Osteoblast (primary cell): ENCODE data around the gene CHKA. TPM values are rescaled to one million over a fixed set of nuclear protein-coding genes. Genes with fewer than 3 reads are reported as not detected.

Source experiments
- DNase-seq: peaks from one replicate; pipeline ENCODE4 v3.0.0; 2011; ENCODE audit warnings: low spot score, mixed read lengths; ENCODE audit not compliant: insufficient read length; ENCODE audit errors: missing footprints
- H2AFZ ChIP-seq: 2 replicates; pipeline ENCODE4 v1.6.0; 2011; ENCODE audit warnings: mild to moderate bottlenecking, low read length
- H3K27ac ChIP-seq: 2 replicates; pipeline ENCODE4 v1.5.1; 2011; ENCODE audit warnings: mild to moderate bottlenecking, low read depth, low read length, moderate library complexity
- H3K27me3 ChIP-seq: 2 replicates; pipeline ENCODE4 v1.6.0; 2012; ENCODE audit warnings: mild to moderate bottlenecking, control low read depth, inconsistent platforms, low read length, moderate library complexity; ENCODE audit not compliant: insufficient read depth
- H3K36me3 ChIP-seq: 2 replicates; pipeline ENCODE4 v1.5.1; 2011; ENCODE audit warnings: mild to moderate bottlenecking, low read length, control low read depth, moderate library complexity; ENCODE audit not compliant: insufficient read depth
- H3K4me1 ChIP-seq: 2 replicates; pipeline ENCODE4 v1.5.1; 2011; ENCODE audit warnings: mild to moderate bottlenecking, low read length, control low read depth, moderate library complexity; ENCODE audit not compliant: insufficient read depth
- H3K4me2 ChIP-seq: 2 replicates; pipeline ENCODE4 v1.6.0; 2011; ENCODE audit warnings: mild to moderate bottlenecking, low read length; ENCODE audit not compliant: insufficient read depth
- H3K4me3 ChIP-seq: fragments of 200-600 bp; sonication (generic); 3 replicates; pipeline ENCODE4 v1.5.1; 2012; ENCODE audit warnings: mild to moderate bottlenecking, low read length, inconsistent platforms; ENCODE audit not compliant: insufficient read depth
- H3K79me2 ChIP-seq: 2 replicates; pipeline ENCODE4 v1.6.0; 2012; ENCODE audit warnings: mild to moderate bottlenecking, low read length, control low read depth, inconsistent platforms; ENCODE audit not compliant: insufficient read depth
- H3K9me3 ChIP-seq: 2 replicates; pipeline ENCODE4 v1.5.1; 2011; ENCODE audit warnings: low read depth, low read length, control low read depth
- H4K20me1 ChIP-seq: 2 replicates; pipeline ENCODE4 v1.6.0; 2012; ENCODE audit warnings: mild to moderate bottlenecking, low read length, control low read depth; ENCODE audit not compliant: insufficient read depth
- CTCF ChIP-seq: IDR thresholded peaks from 2 replicates; pipeline ENCODE4 v1.5.1; 2011; ENCODE audit warnings: mild to moderate bottlenecking, low read depth, low read length, moderate library complexity; ENCODE audit errors: extremely low read depth
- total RNA-seq: library from RNA; depleted of rRNA; stranded (reverse); fragments of >200 nt; gene quantifications from 2 replicates; pipeline ENCODE4 v1.2.3, GENCODE V29; 2012

CHKA gene
- total RNA-seq, 1 donor = 29.0 TPM

GRCh38 chr11:68040101-68040956 is 80.9 kb downstream of the CHKA start:
- Histone ChIP-seq H3K27me3 (no peaks in the 10 kb centered on the region), H3K27ac (peak overlapping the region; percentile 73), H3K4me2 (peak overlapping the region; percentile 87), H3K4me1 (peaks cover 21% of the 10 kb centered on the region), H3K4me3 (peak overlapping the region; percentile 86), H4K20me1 (no peaks in the 10 kb centered on the region), H2AFZ (peak overlapping the region; percentile 56), H3K79me2 (peaks cover 44% of the 10 kb centered on the region), H3K9me3 (no peaks in the 10 kb centered on the region), H3K36me3 (peaks cover 15% of the 10 kb centered on the region)
- DNase-seq = peak; percentile 99
- TF ChIP-seq CTCF = no peak

GRCh38 chr11:68039526-68040086 is 81.6 kb downstream of the CHKA start:
- Histone ChIP-seq H3K4me3 (peak overlapping the region; percentile 86), H3K27me3 (no peaks in the 10 kb centered on the region), H3K4me1 (peaks cover 21% of the 10 kb centered on the region), H3K36me3 (peaks cover 9% of the 10 kb centered on the region), H4K20me1 (no peaks in the 10 kb centered on the region), H3K79me2 (peaks cover 44% of the 10 kb centered on the region), H3K4me2 (peak overlapping the region; percentile 87), H3K27ac (peak overlapping the region; percentile 73), H3K9me3 (no peaks in the 10 kb centered on the region), H2AFZ (peak overlapping the region; percentile 56)
- no peak for TF ChIP-seq CTCF
- DNase-seq = peak; percentile 92

GRCh38 chr11:68038718-68039525 is 82.3 kb downstream of the CHKA start, which contains the start of gene TCIRG1:
TCIRG1 (plus strand) TSS chr11:68039025; CDS start chr11:68041272, 2,247 bp downstream.
- Histone ChIP-seq H3K4me3 (peak within 1 kb of the TSS; percentile 86), H4K20me1 (no peaks in the 10 kb centered on the region), H3K4me1 (peaks cover 21% of the 10 kb centered on the region), H3K79me2 (peaks cover 44% of the 10 kb centered on the region), H3K36me3 (peaks cover 9% of the 10 kb centered on the region), H3K4me2 (peak within 1 kb of the TSS; percentile 87), H3K27me3 (no peaks in the 10 kb centered on the region), H2AFZ (peak within 1 kb of the TSS; percentile 76), H3K9me3 (no peaks in the 10 kb centered on the region), H3K27ac (peak within 1 kb of the TSS; percentile 73)
- peak; percentile 100 for DNase-seq
- TF ChIP-seq CTCF = no peak
